Measurements from ENCODE around the gene PRDM7.
"Not testable (repeated sequence)": the region's sequence is repeated elsewhere in the genome, so short reads cannot be mapped to it uniquely, and the experiment has no call there.

PRDM7 gene

DNA sequence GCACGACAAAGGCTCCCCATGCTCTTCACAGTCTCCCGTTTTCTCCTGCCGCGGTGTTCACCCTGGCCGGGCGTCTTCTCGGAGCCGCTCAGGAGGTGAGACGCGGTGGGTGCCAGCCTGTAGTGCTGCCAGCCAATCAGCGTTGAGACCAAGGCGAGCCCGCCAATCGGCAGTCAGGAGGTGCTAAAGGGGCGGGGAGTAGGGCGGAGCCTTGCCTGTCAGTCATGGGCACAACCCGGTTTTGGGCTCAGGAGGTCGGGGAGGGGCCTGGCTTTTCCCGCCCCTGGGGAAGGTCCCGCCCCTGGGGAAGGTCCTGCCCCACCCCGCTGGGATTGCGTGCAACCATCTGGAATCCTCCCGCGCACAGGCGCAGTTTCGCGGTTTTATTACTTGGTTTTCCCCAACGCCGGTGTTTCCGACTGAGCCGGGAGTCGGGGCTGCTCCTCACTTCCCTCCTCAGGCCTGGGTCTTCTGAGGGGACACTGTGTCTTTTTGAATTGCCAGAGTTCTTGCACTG, at the start of gene PRDM7:
Gene PRDM7, minus strand, starts transcription at position 92 of the 517 bp plus-strand sequence. CDS start 1,421 bp downstream, outside the sequence.
- DNase-seq: peak; percentile 95

DNA sequence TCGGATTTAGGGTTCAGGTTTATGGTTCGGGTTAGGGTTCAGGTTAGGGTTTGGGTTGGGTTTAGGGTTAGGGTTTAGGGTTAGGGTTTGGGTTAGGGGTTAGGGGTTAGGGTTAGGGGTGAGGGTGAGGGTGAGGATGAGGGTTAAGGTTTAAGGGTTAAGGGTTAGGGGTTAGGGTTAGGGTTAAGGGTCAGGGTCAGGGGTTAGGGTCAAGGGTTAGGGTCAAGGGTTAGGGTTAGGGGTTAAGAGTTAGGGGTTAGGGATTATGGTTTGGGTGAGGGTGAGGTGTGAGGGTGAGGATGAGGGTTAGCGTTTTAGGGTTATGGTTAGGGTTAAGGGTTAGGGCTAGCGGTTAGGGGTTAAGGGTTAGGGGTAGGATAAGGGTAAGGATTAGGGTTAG, 44.7 kb upstream of the PRDM7 start:
- DNase-seq: not testable (repeated sequence)

DNA sequence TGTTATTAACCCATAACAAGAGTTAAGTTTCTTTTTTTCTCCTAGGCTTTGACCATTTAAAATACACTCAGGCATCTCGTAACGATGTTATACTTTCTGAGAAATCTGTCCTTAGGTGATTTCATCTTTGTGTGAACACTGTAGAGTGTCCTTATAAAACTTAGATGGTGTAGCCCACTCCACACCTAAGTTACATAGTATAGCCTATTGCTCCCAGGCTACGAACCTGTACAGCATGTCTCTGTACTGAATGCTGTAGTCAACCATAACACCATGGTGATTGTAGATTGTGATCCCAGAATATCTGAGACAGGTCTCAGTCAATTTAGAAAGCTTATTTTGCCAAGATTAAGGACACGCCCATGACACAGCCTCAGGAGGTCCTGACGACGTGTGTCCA, 30.5 kb upstream of the PRDM7 start:
- not testable (repeated sequence) for DNase-seq

DNA sequence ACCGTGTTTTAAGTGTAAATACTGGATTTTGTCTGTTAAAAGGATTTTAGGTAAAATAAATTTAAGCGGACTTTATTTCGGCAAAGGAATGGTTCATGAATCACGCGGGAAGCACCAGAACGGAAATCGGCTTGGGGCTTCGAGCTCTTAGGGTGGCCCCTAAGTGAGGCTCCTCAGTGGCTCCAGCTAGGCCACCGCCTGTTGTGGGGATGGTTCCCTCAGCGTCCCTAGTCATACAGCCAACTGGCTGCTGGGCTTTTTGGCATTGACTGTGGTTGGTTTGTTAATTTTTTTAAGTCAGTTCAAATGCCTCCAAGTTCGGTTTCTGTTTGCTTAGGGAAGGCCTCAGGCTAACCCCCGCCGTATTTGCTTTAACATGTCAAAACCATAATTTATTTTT, 29.9 kb upstream of the PRDM7 start:
- DNase-seq: not testable (repeated sequence)

DNA sequence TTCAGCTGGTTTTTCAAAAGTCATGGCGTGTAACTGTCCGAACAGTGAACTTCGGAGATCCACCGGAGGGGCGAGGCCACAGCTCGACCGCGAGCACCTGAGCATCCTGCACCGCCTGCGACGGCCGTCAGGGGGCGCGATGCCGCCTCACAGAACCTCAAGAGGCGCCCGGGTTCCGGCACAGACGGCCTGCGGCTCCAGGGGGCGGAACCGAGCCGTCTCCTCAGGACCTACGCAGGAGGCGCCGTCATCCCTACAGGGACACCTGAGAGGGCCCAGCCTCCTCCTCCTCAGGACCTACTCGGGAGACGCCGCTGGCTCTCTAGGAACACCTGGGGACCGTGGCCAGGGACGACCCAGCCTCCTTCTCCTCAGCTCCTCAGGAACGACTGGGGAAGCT, 29.1 kb upstream of the PRDM7 start:
- DNase-seq: not testable (repeated sequence)

DNA sequence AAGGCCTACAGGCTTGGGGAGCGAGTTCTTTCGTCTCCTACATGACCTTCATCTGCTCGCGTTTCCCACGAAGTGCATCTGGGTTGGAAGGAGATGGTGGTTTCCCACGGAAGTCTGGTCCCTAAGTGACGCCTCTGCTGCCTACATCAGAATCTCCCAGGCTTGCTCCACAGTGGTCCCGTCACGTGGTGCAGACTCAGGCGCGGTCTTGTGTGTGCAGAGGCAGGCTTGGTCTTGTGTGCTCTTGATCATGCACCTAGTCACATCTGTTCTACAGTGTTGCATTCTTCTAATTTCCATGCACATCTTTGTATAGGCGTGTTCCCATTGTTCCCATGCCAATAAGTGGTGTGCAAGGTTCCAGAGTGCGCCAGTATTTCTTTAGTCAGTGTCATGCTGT, 27.6 kb upstream of the PRDM7 start:
- DNase-seq: not testable (repeated sequence)

DNA sequence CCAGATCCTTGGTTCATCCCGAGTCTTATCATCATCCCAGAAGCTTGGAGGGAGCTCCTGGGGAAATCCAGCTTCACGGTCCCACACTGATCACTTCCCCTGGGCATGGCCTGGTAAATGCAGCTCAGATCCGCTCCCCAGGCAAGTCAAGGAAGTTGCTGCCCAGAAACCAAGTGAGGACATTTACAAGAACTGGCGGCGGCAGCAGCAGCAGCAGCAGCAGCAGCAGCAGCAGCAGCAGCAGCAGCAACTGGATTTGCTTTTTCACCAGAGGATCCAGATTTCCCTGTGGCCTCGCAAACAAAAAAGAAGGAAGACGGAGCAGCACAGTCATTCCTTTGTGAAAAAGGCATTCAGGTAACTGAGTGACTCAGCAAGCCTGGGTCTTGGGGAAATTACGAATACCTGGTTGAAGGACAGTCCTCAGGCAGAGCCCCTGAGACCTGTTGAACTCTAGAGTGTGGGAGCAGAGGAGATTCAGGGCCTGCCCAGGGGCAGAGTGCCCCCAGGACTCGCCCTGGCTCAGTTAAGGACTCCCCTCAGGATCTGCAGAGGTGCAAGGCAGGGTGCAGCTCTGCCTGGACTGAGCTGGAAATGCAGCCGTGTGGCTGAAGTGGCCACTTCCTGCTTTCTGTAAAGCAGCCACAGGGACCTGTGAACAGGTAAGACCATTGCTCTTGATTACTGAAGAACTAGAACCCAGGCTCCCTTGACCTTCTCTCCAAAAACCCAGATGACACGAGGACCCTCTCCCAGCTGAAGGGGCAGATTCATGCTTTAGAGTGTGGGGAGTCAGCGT, 25.2 kb upstream of the PRDM7 start:
- DNase-seq: not testable (repeated sequence)

DNA sequence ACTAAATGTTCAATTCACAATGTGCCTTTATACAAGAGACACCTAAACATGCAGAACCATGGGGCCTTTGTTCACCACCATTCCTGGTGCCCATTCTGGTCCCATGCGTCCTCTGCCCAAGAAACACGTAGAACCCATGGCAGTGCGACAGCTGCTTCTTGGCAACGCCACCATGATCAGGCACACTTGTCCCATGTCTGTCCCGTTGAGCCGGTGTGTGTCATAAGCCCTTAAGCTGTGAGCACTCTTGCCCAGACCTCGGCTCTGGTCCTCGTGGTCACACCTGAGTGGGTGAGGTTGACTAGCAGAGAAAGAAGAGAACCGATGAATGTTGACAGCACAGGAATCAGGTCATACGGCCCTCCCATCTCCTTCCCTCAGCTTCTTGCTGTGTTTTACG, 24.2 kb upstream of the PRDM7 start:
- DNase-seq: not testable (repeated sequence)

DNA sequence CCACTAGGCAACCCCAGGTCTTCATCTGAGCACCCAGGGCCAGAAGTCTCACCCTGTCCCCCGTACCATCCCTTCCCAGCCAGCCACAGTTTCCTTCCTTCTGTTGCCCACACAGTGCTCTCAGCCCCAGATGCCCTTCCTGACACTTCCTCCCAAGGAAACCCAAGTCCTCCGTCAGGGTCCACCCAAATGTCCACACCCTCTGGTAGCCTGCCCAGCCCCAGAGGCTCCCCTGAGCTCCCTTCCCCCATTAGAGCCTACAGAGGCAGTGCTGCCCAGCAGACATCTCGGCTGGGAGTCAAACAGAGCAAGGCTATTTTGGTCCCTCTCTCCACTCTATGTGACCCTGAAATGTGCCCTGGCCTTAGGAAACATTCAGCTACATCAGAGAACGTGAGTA, 23.7 kb upstream of the PRDM7 start:
- not testable (repeated sequence) for DNase-seq

DNA sequence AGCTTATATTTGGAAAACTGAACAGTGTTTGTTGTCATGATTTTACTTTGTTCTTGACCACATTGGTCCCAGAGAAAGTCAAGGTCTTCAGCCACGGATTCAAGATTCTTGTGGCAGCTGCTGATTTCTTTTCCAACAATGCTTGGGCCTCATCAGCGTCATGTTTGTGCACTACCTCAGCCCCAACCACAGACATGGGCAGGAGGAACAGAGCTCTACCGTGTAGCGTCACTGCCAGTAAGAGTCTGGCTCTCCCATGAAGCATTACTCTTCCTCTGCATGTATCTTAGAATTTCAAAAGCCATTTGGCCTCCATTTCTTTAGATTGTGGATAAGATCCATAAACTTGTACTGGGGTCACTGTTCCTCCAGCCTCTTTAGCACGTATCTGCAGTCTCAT, 23.1 kb upstream of the PRDM7 start:
- DNase-seq: not testable (repeated sequence)

DNA sequence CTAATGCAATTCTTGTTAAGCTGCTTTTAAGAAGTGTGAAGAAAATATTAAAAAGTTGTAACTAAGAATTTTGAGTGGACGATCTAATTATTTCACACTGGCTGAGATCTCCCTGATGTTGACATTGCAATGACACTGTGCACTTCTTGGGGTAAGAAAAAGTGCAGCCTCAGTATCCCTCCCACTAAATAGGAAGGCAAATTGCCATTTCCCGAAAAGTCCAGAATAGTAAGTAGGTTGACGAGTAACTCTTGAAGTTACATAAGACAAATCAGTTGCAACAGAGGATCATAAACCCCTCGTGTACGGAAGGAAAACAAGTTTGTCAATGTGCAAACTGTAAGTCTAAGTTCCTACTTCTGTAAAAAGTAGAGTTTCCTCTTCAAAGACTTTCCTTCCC, 21.8 kb upstream of the PRDM7 start:
- not testable (repeated sequence) for DNase-seq

DNA sequence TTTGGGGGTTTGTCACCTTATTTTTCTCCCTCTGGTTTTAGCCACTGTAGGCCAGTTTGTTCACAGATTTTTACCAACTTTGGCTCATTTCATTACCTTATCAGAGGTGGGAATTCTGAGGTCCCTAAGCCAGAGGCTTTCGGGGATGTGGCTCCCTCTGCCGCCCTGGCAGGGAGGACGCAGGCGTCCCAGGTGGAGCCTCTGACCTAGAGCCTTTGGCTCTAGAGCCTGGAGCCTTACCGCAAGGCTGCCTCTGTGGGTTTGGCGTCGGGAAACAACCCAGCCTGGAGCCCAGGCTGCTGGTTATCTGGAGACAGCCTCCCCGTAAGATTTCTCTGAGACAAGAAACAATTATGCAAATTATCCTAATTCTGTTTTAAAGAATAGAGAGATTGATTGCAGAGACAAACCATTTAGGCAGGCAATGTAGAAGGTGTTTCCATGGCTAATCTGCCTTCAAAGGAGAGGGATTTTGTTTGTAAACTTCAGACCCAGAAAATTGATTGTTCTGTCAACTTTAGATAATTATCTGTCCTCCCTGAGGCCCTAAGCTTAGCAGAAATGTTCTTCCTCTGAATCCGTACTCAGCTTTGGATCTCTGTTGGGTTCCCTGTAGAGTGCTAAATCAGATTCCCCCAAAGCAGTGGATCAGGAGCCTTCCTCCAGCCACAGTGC, 20.0 kb upstream of the PRDM7 start:
- not testable (repeated sequence) for DNase-seq

DNA sequence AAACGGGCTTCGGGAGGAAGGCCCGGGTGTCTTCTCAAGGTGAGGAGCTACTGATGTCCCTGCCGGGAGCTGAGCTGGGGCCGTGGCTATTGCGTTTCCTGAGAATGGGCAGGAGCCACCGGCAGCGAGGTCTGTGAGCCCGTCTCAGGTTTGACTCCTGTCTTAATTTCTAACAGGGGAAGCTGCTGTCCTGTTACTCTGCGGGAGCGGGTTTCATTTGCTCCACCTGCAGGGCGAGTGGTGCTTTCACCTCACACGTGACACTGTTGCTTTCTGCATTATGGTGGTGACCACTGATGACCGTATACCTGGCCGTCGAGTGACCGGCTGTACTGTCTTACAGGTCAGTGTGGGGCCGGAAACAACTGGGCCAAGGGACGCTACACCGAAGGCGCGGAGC, 17.7 kb upstream of the PRDM7 start:
- DNase-seq: not testable (repeated sequence)

DNA sequence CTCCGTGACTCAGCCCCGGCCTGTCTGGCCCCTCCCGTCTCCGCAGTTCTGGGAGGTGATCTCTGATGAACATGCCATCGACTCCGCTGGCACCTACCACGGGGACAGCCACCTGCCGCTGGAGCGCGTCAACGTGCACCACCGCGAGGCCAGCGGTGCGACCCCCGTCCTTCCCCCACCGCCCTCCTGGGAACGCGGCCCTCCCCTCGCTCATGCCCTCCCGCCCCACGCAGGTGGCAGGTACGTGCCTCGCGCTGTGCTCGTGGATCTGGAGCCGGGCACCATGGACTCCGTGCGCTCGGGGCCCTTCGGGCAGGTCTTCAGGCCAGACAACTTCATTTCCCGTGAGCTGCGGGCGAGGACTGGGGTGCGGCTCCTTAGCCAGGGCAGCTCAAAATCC, 17.2 kb upstream of the PRDM7 start:
- DNase-seq: not testable (repeated sequence)

DNA sequence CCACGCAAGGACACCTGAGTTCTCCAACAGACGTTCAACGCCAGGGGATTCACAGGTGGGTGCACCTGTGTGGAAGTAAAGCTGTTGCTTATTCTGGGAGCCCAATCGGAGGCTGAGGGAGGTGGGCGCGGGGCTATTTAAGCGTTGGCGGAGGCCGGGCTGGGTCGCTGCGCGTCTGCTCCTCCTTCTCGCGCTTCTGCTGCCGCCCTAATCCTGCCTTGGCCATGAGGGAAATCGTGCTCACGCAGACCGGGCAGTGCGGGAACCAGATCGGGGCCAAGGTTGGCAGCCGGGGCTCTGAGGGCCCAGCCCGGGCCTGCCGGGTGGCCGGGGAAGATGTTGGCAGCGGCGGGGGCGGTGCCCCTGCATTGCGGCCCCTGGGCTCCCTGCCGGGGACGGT, 16.7 kb upstream of the PRDM7 start:
- DNase-seq: not testable (repeated sequence)

DNA sequence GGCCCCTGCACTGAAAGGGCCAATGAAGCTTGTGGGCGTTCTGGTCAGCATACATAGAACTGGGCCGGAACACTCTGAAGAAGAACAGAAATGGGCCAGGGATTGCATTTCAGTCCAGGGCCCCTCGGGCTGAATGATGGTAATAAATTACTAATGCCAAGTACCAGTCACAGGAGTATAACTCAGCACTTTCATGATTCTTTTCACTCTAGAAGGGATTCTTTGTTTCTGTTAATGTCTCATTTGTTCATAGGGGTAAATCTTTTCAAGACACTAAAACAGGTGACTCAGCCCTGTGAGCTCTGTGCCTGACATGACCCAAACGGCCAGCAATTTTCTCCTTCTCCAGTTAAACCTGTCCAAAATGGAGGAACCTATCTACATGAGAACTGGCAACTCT, 15.7 kb upstream of the PRDM7 start:
- not testable (repeated sequence) for DNase-seq

DNA sequence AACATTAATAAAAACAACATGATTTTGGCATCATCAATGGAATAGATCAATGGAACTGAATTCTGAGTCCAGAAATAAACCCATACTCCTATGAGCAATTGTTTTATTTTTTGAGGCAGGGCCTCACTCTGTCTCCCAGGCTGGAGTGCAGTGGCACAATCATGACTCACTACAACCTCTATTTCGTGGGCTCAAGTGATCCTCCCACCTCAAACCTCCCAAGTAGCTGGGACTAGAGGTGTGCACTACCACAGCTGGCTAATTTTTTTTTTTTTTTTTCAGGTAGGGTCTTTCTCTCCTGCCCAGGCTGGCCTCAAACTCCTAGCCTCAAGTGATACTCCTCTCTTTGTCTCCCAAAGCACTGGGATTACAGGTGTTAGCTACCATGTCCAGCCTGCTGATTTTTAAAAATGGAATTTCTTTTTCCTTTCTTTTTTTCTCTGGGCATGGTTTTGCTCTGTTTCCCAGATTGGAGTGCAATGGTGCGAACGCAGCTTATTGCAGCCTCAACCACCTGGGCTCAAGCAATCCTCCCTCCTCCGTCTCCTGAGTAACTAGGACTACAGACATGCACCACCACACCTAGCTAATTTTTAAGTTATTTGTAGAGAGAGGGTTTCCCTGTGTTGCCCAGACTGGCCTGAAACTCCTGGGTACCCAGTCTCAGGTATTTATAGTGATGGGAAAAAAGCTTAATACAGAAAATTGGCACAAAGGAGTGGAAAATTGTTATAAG, 7.3 kb upstream of the PRDM7 start:
- DNase-seq: no peak

DNA sequence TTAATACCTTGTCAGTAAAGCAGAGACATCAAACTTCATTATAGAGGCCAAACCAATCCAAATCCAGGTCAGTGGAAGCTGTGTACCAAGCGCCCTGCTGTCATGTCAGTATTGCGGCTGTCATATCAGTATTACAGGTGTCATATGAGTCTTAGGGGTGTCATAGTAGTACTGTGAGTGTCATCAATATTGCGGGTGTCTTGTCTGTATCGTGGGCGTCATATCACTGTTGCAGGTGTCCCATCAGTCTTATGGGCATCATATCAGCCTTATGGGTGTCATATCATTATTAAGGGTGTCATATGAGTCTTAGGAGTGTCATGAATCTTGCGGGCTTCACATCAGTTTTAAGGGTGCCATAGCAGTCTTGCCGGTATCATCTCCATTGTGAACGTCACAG, 6.0 kb upstream of the PRDM7 start:
- no peak for DNase-seq

DNA sequence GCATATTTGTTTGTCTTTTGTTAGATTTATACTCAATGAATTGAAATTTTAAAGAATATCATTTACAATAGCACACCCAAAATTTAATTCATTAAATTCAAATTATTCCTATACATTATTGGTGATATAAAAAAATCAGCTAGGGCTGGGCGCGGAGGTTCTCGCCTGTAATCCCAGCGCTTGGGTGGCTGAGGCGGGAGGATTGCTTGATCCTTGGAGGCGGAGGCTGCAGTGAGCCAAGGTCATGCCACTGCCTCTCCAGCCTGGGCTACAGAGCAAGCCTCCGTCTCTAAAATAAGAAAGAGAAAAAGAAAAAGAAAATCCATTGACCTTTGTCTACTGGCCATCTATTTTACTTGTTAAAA, 4.5 kb upstream of the PRDM7 start:
- no peak for DNase-seq

DNA sequence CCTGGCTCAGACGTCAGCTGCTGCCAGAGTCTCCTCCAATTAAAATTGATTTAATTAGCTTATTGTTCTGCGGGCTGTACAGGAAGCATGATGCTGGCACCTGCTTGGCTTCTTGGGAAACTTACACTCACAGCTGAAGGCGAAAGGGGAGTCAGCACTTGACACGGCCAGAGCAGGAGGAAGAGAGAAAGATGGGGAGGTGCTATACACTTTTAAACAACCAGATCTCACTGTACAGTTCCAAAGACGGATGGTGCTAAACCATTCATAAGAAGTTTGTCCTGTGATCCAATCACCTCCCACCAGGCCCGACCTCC, 1.4 kb upstream of the PRDM7 start:
- DNase-seq: no peak

DNA sequence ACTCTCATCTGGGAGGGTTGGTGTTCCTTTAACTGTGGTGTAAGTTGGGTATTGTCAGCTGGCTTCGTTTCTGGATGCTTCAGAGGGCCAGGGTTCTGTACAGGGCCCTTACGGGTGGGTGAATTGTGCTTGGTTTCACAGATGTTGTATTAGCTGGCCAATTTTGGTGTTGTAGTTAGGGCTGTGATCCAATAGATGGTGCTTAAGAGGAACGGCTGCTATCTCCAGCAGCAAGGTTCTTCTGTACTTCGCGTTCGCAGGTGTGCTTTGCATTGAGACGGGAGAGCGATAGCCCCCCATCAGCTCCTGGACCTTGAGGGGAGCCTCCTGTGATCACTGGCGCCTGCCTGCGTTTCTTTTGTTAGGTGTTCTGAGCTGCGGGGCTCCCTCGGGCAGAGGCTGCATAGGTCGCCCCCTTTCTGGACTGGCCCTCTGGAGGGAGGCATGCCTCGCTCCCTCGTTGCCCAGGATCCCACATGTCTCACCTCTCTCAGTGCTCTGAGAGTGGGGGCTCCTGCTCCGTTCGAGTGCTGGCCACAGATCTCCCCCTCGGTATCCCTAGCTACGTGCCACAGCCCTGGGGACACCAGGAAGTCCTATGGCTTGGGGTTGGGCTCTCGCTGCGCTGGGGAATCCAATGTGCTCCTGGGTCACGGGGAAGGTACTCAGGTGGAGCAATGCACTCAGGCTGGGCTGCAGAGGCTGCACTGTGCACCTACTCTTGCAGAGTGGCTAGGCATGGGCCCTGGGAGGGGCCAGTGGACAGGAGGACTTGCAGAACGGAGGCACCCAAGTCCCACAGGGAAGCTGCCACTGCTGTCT, 837 bp upstream of the PRDM7 start:
- peak; percentile 37 for DNase-seq

DNA sequence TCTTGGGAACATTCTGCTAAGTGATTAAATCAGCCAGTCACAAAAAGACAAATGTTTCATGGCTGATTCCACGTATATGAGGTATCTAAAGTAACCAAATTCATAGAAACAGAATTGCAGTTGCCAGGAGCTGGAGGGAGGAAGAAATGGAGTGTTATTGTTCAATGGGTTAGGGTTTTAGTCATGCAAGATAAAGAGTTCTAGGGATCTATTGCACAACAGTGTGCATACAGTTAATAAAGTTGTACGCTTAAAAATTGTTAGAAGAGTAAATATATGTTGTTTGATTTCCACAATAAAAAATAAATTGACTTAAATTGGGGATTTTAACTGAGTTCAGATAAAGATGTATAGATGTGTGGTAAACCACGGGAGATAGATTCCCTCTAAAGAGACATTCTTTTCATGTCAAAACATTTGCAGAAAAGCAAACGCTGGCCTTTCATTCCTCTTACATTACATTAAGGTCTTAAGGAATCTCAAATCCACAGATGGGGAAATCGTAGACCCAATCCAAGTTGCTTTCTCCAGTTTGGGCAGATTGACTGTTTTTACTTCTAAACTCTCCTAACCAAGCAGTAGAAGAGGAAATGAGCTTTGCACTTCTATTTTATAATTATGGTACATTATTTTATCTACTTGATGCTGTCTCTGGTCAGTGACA, 4.6 kb downstream of the PRDM7 start:
- DNase-seq: no peak

Data from fibroblast of skin of right biceps (primary cell).